A549 (cell line): ENCODE data around the gene GULP1. TPM values are rescaled to one million over a fixed set of nuclear protein-coding genes. Genes with fewer than 3 reads are reported as not detected.

ENCODE experiments used
- ATAC-seq, 2 experiments: fragments of 200-7000 bp in 1 of 2; fragments of >200 bp in 1 of 2; cut with Nextera tagmentation in 1 of 2; cut with Tn5 transposase in 1 of 2; 3 replicates each; pipeline versions ENCODE4 v1.8.0 to v1.9.1; 2018 to 2020; ENCODE audit warnings: mild to moderate bottlenecking in 1 of 2, moderate library complexity in 1 of 2
- CTCF ChIA-PET: fragments of 300-600 bp; sonication (Branson Sonifier 250); formaldehyde crosslinking; extraction: SDS; loops from one replicate; lab custom pipeline; 2021; ENCODE audit warnings: antibody characterized with exemption, inconsistent platforms; lab: Yijun Ruan, JAX
- POLR2A ChIA-PET: fragments of 350-600 bp; formaldehyde crosslinking; extraction: SDS; loops from one replicate; lab custom pipeline; 2021; ENCODE audit warnings: antibody characterized with exemption, inconsistent platforms; lab: Yijun Ruan, JAX
- DNase-seq, 2 experiments: peaks; one replicate each; pipeline versions ENCODE4 v3.0.0 to v3.0.0-alpha.2; 2011 to 2016; ENCODE audit warnings: low read depth in 1 of 2, low spot score in 1 of 2
- FAIRE-seq: peaks from 2 replicates; lab custom pipeline; 2011; peaks lifted over from hg19 to GRCh38; lab: Jason Lieb, UNC
- H3K27ac ChIP-seq, 2 experiments: fragments of >200 bp; sonication (Bioruptor Twin); formaldehyde crosslinking; 3 replicates each; pipeline ENCODE4 v1.5.1; 2016 to 2017
- H3K4me1 ChIP-seq: fragments of >200 bp; sonication (Bioruptor Twin); formaldehyde crosslinking; 3 replicates; pipeline ENCODE4 v1.6.1; 2016
- H3K4me2 ChIP-seq: fragments of >200 bp; sonication (Bioruptor Twin); formaldehyde crosslinking; 3 replicates; pipeline ENCODE4 v1.6.1; 2016
- H3K4me3 ChIP-seq: fragments of >200 bp; sonication (Bioruptor Twin); formaldehyde crosslinking; 3 replicates; pipeline ENCODE4 v1.5.1; 2016
- H3K9me3 ChIP-seq: fragments of >200 bp; sonication (Bioruptor Twin); formaldehyde crosslinking; 3 replicates; pipeline ENCODE4 v1.6.1; 2016
- BHLHE40 ChIP-seq: IDR thresholded peaks from 2 replicates; pipeline ENCODE4 v1.6.1; 2012; ENCODE audit warnings: low read depth, low read length, inconsistent platforms
- CEBPB ChIP-seq, 2 experiments: fragments of >200 bp in 1 of 2; sonication (Bioruptor Twin) in 1 of 2; formaldehyde crosslinking in 1 of 2; IDR thresholded peaks; 2 replicates each; pipeline ENCODE4 v1.6.1; 2012 to 2016
- CHD2 ChIP-seq: fragments of 150-350 bp; IDR thresholded peaks from 2 replicates; pipeline ENCODE4 v1.6.1; 2014; ENCODE audit warnings: low read length; ENCODE audit not compliant: partially characterized antibody
- CTCF ChIP-seq: fragments of >200 bp; sonication (Bioruptor Twin); formaldehyde crosslinking; IDR thresholded peaks from 3 replicates; pipeline ENCODE4 v1.5.1; 2016
- EHF ChIP-seq: fragments of 250-450 bp; sonication (Bioruptor Pico); IDR thresholded peaks from 2 replicates; pipeline ENCODE4 v1.5.0; 2020; ENCODE audit warnings: mild to moderate bottlenecking
- EHMT2 ChIP-seq: fragments of 200-600 bp; sonication (generic); IDR thresholded peaks from 2 replicates; pipeline ENCODE4 v1.6.1; 2016; ENCODE audit warnings: antibody characterized with exemption, low read depth, mild to moderate bottlenecking, moderate library complexity
- ELK1 ChIP-seq: fragments of 150-350 bp; IDR thresholded peaks from 2 replicates; pipeline ENCODE4 v1.6.1; 2014; ENCODE audit warnings: low read depth, mild to moderate bottlenecking, low read length
- ESRRA ChIP-seq: fragments of 150-350 bp; IDR thresholded peaks from 2 replicates; pipeline ENCODE4 v1.6.1; 2014; ENCODE audit warnings: mild to moderate bottlenecking, low read length, borderline replicate concordance
- FOSL2 ChIP-seq, 2 experiments: fragments of 450-650 bp in 1 of 2; fragments of >200 bp in 1 of 2; sonication (Bioruptor Twin) in 1 of 2; formaldehyde crosslinking; IDR thresholded peaks; 2 replicates each; pipeline versions ENCODE4 v1.5.0 to v1.6.1; 2016 to 2020; ENCODE audit warnings: mild to moderate bottlenecking in 1 of 2, moderate library complexity in 1 of 2
- FOXS1 ChIP-seq: fragments of 250-450 bp; sonication (Bioruptor Pico); IDR thresholded peaks from 2 replicates; pipeline ENCODE4 v1.5.0; 2020; ENCODE audit warnings: mild to moderate bottlenecking, moderate library complexity
- HDAC2 ChIP-seq: fragments of 200-600 bp; sonication (generic); IDR thresholded peaks from 2 replicates; pipeline ENCODE4 v1.6.1; 2016
- HEYL ChIP-seq: fragments of 250-450 bp; sonication (Bioruptor Pico); IDR thresholded peaks from 2 replicates; pipeline ENCODE4 v1.8.0; 2021; ENCODE audit warnings: mild to moderate bottlenecking, moderate library complexity
- HOXB13 ChIP-seq: fragments of 250-450 bp; sonication (Bioruptor Pico); IDR thresholded peaks from 2 replicates; pipeline ENCODE4 v1.5.0; 2020; ENCODE audit warnings: low read depth, mild to moderate bottlenecking, moderate library complexity
- KDM5A ChIP-seq: fragments of 200-600 bp; sonication (generic); IDR thresholded peaks from 2 replicates; pipeline ENCODE4 v1.6.1; 2016; ENCODE audit warnings: antibody characterized with exemption, mild to moderate bottlenecking
- MAZ ChIP-seq: fragments of 150-350 bp; IDR thresholded peaks from 2 replicates; pipeline ENCODE4 v1.6.1; 2014; ENCODE audit warnings: antibody characterized with exemption, low read depth, low read length, borderline replicate concordance
- PHF8 ChIP-seq: fragments of 200-600 bp; sonication (generic); IDR thresholded peaks from 2 replicates; pipeline ENCODE4 v1.6.1; 2016; ENCODE audit warnings: low read depth, mild to moderate bottlenecking, antibody characterized with exemption, moderate library complexity, borderline replicate concordance
- POLR2AphosphoS2 ChIP-seq: conservative IDR thresholded peaks from 2 replicates; pipeline ENCODE4 v1.6.1; 2012; ENCODE audit warnings: low read length, improper control_type of control experiment, inconsistent platforms
- RFX5 ChIP-seq: fragments of 450-650 bp; IDR thresholded peaks from 2 replicates; pipeline ENCODE4 v1.7.1; 2014; ENCODE audit warnings: antibody characterized with exemption, mild to moderate bottlenecking, moderate library complexity
- ZC3H11A ChIP-seq: fragments of 450-650 bp; IDR thresholded peaks from 2 replicates; pipeline ENCODE4 v1.6.1; 2014; ENCODE audit warnings: antibody characterized with exemption, mild to moderate bottlenecking
- ZNF302 ChIP-seq: fragments of 250-450 bp; sonication (Bioruptor Pico); IDR thresholded peaks from 2 replicates; pipeline ENCODE4 v1.9.0; 2021; ENCODE audit warnings: inconsistent platforms, mild to moderate bottlenecking, moderate library complexity
- WGBS: methylation state at CpG from one replicate; pipeline ENCODE4 v1.1.6; 2017; ENCODE audit errors: missing lambda C conversion rate; 5-methylcytosine and 5-hydroxymethylcytosine counted together
- polyA plus RNA-seq, 4 experiments: library from polyadenylated mRNA; depleted of rRNA in 3 of 4; stranded (reverse); fragments of >200 nt; fragmentation: RNase III in 1 of 4; extraction: RNeasy Plus Mini Kit Qiagen cat#74134 plus additional on column Dnase treatment in 1 of 4; gene quantifications; 2 replicates in 3 of 4; 3 replicates in 1 of 4; pipeline ENCODE4 v1.2.3, GENCODE V29; 2011 to 2017
- TF ChIP-seq, protein P1 (sequence below): IDR thresholded peaks from 2 replicates; pipeline ENCODE4 v1.6.1; 2012
- TF ChIP-seq, protein P2 (sequence below): fragments of 250-450 bp; sonication (Bioruptor Pico); IDR thresholded peaks from 2 replicates; pipeline ENCODE4 v1.5.0; 2020; ENCODE audit warnings: low read depth, mild to moderate bottlenecking, moderate library complexity

The GULP1 gene
- polyA plus RNA-seq, 2 of the 4 experiments (the other 2 are of a cell fraction) = 30.7 to 89.2 TPM

- no peak overlapping the region for H3K4me2 ChIP-seq
- CTCF ChIA-PET = no interaction called here
- WGBS = 94% methylated on average over 5 of the region's 5 CpGs
Measured at GRCh38 chr2:188580738-188581137, 289.1 kb downstream of the GULP1 start.

GRCh38 chr2:188582211-188582610 is 290.5 kb downstream of the GULP1 start:
- ChIA-PET POLR2A (no interaction called here), CTCF (no interaction called here)
- H3K9me3 ChIP-seq = no peaks in the 10 kb centered on the region
- H3K27ac ChIP-seq = no peak overlapping the region
- DNase-seq (no peak), FAIRE-seq (no peak), ATAC-seq (no peak)
- H3K4me2 ChIP-seq = no peak overlapping the region
- H3K4me3 ChIP-seq = no peak overlapping the region
- WGBS = 90% methylated on average over 2 of the region's 2 CpGs
- TF ChIP-seq EHMT2 (no peak), HDAC2 (no peak), HEYL (CRISPR knock-in tag) (no peak)
- no peaks in the 10 kb centered on the region for H3K4me1 ChIP-seq

More at GRCh38 chr2:188580738-188581137, 289.1 kb downstream of the GULP1 start:
- H3K4me3 ChIP-seq = no peak overlapping the region
- H3K9me3 ChIP-seq = no peaks in the 10 kb centered on the region
- no peaks in the 10 kb centered on the region for H3K4me1 ChIP-seq
- FAIRE-seq (no peak), DNase-seq (no peak), ATAC-seq (no peak)
- POLR2A ChIA-PET = no interaction called here
- no peak overlapping the region for H3K27ac ChIP-seq
- TF ChIP-seq ZC3H11A = no peak

- TF ChIP-seq FOSL2 (IDR thresholded peaks at IDR 0.05) (no peak), FOSL2 (CRISPR knock-in tag; IDR thresholded peaks at IDR 0.05) (no peak), BHLHE40 (no peak), ELK1 (no peak), RFX5 (no peak), CHD2 (no peak), KDM5A (no peak), CEBPB (IDR thresholded peaks at IDR 0.05) (no peak), CTCF (no peak), EHF (CRISPR knock-in tag) (no peak), HDAC2 (no peak), ZNF302 (no peak), FOXS1 (no peak), ZC3H11A (no peak), PHF8 (no peak), POLR2AphosphoS2 (no peak), MAZ (no peak), HOXB13 (CRISPR knock-in tag) (no peak), ESRRA (no peak)
- TF ChIP-seq, protein P1, sequence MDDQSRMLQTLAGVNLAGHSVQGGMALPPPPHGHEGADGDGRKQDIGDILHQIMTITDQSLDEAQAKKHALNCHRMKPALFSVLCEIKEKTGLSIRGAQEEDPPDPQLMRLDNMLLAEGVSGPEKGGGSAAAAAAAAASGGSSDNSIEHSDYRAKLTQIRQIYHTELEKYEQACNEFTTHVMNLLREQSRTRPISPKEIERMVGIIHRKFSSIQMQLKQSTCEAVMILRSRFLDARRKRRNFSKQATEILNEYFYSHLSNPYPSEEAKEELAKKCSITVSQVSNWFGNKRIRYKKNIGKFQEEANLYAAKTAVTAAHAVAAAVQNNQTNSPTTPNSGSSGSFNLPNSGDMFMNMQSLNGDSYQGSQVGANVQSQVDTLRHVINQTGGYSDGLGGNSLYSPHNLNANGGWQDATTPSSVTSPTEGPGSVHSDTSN = no peak
- TF ChIP-seq, protein P2, sequence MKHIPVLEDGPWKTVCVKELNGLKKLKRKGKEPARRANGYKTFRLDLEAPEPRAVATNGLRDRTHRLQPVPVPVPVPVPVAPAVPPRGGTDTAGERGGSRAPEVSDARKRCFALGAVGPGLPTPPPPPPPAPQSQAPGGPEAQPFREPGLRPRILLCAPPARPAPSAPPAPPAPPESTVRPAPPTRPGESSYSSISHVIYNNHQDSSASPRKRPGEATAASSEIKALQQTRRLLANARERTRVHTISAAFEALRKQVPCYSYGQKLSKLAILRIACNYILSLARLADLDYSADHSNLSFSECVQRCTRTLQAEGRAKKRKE (CRISPR knock-in tag) = no peak
- DNase-seq (no peak), ATAC-seq (no peak), FAIRE-seq (no peak)
- ChIA-PET CTCF (no interaction called here), POLR2A (no interaction called here)
- no peak overlapping the region for H3K4me2 ChIP-seq
- H3K9me3 ChIP-seq = no peaks in the 10 kb centered on the region
- H3K27ac ChIP-seq = no peak overlapping the region
- no peak overlapping the region for H3K4me3 ChIP-seq
- peaks cover 5% of the 10 kb centered on the region; the same call in 1 of the 3 replicates for H3K4me1 ChIP-seq
Measured at GRCh38 chr2:188588235-188588634, 296.6 kb downstream of the GULP1 start.
